GM12874 (cell line): ENCODE data around the gene ABTB2.

ENCODE experiments used
- TF ChIP-seq, protein P1 (sequence below): IDR thresholded peaks from 2 replicates; pipeline ENCODE4 v1.5.1; 2011; ENCODE audit warnings: low read depth, mild to moderate bottlenecking, control low read depth, low read length, moderate library complexity; ENCODE audit not compliant: insufficient read depth

Gene ABTB2

DNA sequence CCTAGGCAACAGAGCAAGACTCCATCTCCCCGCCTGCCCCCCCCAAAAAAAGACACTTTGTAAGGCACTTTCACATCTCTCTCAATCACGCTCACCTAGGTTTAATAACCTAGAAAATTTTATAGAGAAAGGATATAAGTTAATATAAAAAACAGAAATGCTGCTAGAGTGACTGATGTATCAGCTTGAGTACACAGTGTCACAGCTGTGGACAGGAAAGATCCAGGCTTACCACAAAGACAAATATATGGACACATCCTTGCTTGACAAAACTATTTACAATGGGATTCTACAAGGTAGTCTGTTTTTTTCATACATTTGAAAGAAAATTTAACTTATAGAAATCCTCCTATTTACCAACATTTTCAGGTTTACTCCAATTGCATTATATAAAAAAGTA lies 96.7 kb downstream of the ABTB2 start:
- TF ChIP-seq, protein P1, sequence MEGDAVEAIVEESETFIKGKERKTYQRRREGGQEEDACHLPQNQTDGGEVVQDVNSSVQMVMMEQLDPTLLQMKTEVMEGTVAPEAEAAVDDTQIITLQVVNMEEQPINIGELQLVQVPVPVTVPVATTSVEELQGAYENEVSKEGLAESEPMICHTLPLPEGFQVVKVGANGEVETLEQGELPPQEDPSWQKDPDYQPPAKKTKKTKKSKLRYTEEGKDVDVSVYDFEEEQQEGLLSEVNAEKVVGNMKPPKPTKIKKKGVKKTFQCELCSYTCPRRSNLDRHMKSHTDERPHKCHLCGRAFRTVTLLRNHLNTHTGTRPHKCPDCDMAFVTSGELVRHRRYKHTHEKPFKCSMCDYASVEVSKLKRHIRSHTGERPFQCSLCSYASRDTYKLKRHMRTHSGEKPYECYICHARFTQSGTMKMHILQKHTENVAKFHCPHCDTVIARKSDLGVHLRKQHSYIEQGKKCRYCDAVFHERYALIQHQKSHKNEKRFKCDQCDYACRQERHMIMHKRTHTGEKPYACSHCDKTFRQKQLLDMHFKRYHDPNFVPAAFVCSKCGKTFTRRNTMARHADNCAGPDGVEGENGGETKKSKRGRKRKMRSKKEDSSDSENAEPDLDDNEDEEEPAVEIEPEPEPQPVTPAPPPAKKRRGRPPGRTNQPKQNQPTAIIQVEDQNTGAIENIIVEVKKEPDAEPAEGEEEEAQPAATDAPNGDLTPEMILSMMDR: no peak

DNA sequence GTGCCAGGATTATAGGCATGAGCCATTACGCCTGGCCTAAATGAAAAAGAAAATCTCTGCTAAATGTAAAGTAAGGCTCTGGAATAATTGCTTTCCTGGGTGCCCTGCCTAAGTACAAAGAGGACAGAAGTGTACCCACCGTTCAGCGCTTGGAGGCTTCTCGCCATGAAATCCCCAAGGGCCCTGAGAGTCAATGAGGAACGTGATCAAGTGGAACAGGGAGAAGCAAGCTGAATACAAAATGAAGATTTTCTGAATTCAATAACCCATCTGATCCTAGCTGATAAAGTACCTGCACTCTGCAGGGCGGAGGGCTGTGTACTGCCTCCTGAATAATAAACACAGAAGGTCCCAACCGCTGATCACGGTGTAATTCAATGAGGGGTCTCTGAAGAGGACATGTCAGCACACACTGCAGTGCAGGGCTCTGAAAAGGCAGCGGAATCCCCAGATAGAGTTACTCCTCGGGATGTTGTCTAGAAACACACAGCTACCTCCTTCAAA lies 97.7 kb downstream of the ABTB2 start:
- TF ChIP-seq, protein P1: no peak

DNA sequence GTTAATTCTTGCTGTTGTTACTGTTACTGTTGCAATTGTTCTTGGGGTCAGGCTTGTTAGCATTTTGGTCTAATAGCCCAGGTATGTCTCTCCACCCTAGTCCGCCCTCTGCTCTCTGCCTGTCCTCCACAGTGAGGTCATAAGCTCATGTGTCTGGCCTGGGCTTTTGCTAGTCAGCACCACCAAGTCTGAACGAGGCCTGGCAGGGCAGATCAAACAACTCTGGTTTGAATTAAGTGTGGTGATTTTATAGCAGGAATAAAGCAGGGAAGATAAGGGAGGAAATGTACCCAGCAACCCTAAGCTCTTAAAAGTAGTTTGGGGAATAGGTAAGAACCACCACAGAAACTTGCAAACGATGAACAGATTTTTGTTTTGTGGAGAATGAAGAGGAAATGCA lies 98.7 kb downstream of the ABTB2 start:
- TF ChIP-seq, protein P1: no peak

DNA sequence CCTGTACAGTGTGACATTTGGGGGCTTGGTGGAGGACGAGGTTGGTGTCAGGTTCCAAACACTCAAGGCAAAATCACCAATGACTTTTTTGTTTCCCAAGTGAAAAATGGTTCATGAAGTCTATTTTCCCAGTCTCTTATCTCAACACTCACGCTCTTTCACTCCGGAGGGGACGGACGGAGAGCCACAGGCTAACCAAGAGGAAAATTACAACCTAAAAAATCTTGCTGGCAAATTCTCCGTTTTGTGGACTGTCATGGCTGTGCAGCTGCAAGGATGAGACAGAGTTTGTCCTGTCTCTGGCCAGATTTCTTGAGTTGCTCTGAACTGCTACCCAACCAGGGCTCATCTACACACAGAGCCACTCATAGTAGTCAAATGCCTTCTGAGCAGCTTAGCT lies 101.2 kb downstream of the ABTB2 start:
- TF ChIP-seq, protein P1: no peak

DNA sequence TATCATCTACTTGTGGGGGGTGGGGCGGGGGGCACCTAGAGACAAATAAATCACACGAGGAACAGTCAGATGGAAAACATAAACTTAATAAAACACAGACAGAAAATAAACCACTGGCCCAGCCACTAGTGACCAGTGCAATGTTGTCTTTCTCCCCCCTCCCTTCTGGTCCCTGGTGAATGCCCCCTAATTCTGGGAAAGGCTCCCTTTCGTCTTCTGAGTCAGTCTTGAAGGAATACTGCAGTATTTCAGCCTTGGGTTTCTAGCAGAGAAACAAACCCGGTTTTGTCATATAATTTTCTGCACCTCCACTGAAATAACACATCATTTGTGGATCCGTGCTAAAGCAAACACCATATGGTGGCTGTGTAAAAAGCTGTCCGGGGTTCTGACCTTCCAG lies 101.7 kb downstream of the ABTB2 start:
- TF ChIP-seq, protein P1: no peak

DNA sequence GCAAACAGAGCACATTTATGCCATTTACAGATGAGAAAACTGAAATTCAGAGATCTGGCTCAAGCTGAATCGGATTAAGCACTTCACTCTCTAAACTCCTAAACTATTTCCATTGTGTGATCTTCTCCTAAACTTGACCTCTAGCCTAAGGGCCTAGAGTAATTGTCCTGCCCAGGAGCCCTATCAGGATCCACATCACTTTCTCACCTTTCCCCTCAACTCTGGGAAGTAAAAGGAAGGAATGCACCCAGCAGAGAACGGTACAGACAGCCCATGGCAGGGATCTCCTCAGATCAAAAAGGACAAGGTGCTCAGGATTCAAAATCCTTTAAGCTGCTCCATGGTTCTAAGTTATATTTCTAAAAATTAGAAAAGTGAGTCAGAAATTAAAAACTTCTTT lies 102.7 kb downstream of the ABTB2 start:
- TF ChIP-seq, protein P1: no peak

DNA sequence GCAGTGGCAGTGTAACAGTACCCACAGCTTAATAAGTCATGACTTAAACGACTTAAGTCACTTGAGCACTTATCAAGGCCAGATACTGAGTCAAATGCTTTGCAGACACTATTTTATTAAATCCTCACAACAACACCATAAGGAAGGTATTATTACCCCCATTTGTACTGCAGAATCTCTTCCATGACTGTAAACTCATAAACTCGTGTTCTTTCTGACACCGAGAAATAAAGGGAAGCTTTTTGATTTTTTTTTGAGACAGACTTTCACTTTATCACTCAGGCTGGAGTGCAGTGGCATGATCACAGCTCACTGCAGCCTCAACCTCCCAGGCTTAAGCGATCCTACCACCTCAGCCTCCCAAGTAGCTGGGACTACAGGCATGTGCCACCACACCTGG lies 103.8 kb downstream of the ABTB2 start:
- TF ChIP-seq, protein P1: no peak

DNA sequence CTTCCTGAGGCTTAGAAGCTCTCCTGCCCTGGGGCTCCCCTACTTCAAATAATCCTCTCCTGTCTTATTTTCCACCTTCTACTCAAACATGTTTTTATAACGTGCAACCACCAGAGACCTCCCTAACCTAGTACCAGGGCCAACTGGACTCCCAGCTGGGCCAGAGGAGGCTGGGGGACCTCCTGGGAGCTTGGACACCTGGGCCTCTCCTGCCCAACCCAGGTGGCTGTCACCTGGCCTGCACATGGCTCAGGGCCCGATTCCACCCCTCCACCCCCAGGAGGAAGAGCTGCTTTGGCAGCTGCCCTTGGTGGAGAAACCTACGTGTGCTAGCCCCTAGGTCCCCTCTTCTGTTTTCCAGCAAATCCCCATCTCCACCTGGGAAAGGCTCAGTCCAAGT lies 105.2 kb downstream of the ABTB2 start:
- TF ChIP-seq, protein P1: no peak
